ENCODE results near the gene ZNF385C.

ZNF385C gene

GRCh38 chr17:42041619-42042018 is 56.7 kb downstream of the ZNF385C start:
- no peak for DNase-seq (ENCODE audit: insufficient read length, low spot score)
- TF ChIP-seq, protein P1, sequence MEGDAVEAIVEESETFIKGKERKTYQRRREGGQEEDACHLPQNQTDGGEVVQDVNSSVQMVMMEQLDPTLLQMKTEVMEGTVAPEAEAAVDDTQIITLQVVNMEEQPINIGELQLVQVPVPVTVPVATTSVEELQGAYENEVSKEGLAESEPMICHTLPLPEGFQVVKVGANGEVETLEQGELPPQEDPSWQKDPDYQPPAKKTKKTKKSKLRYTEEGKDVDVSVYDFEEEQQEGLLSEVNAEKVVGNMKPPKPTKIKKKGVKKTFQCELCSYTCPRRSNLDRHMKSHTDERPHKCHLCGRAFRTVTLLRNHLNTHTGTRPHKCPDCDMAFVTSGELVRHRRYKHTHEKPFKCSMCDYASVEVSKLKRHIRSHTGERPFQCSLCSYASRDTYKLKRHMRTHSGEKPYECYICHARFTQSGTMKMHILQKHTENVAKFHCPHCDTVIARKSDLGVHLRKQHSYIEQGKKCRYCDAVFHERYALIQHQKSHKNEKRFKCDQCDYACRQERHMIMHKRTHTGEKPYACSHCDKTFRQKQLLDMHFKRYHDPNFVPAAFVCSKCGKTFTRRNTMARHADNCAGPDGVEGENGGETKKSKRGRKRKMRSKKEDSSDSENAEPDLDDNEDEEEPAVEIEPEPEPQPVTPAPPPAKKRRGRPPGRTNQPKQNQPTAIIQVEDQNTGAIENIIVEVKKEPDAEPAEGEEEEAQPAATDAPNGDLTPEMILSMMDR (IDR thresholded peaks at IDR 0.05; ENCODE audit: insufficient read depth, missing control alignments): no peak
- FAIRE-seq: no peak

DNA sequence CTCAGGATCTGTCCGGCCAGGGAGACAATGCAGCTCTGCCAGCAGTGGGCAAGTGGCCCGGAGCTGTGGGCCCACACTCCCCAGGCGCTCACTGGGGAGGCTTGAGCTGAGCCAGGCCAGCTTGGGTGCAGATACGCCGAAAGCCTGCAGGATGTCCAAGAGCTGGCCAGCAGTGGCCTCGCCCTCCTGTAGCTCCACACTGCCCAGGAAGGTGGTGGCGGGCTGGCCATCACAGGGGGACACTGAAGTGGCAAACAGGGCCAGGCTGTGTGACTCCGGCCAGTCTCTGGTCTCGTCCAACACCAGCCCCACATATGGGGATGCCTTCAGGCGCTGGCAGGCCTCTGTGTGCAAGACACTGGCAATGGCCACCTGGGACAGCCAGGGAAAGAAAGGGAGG is 57.5 kb downstream of the ZNF385C start:
- TF ChIP-seq, protein P1 (IDR thresholded peaks at IDR 0.05; ENCODE audit: insufficient read depth, missing control alignments): no peak
- no peak for DNase-seq (ENCODE audit: insufficient read length, low spot score)

DNA sequence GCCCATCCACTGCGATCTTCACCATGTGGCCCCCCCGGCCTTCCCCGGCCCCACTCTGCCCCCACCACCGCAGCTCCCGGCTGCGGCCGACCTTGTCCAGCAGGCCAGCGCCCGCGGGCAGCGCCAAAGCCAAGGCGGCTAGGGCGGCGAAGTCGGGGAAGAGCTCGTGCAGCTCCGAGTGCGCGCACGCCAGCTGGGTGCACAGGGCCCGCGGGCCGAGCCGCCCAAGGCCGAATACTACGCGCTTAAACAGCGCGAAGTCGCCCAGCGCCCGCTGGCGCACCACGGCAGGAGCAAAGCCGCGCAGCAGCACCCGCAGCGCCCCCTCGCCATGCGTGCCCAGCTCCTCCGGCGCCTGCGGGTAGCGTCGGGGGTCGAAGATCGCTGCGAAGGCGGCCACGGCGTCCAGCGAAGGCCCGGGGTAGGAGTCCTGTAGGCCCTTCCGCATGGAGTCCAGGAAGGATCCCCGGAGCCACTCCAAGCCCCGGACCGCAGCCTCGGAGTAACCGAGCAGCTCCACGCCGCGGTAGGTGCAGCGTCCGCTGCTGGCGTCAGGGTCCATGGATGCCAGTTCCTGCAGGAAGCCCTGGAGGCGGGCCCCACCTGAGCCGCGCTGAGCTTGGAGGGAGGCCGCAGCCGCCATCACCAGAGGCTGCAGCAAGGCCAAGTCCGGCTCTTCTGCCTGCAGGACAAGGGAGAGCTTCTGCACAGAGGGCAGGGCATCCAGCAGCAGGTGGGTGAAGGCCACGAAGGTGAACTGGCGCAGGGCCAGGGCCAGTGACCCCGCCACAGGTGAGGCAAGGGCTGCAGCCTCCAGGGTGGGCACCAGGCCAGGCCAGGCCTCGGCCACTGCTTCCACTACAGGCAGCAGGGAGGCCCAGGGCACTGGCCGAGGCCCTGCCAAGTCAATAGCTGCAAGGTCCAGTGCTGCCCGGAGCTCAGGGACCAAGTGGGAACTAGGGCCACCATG is 58.2 kb downstream of the ZNF385C start:
- FAIRE-seq: no peak
- TF ChIP-seq, protein P1 (IDR thresholded peaks at IDR 0.05; ENCODE audit: insufficient read depth, missing control alignments): no peak
- no peak for DNase-seq (ENCODE audit: insufficient read length, low spot score)

More for the DNA sequence above, 57.5 kb downstream of the ZNF385C start:
- FAIRE-seq: no peak

- TF ChIP-seq, protein P1 (IDR thresholded peaks at IDR 0.05; ENCODE audit: insufficient read depth, missing control alignments): no peak
- FAIRE-seq (no peak), DNase-seq (ENCODE audit: insufficient read length, low spot score) (no peak)
Observed at GRCh38 chr17:42038221-42038973, 59.9 kb downstream of the ZNF385C start.

- TF ChIP-seq, protein P1 (IDR thresholded peaks at IDR 0.05; ENCODE audit: insufficient read depth, missing control alignments): no peak
- DNase-seq (ENCODE audit: insufficient read length, low spot score) (no peak), FAIRE-seq (no peak)
Observed at GRCh38 chr17:42034059-42034458, 64.2 kb downstream of the ZNF385C start.

GRCh38 chr17:42031584-42031983 is 66.7 kb downstream of the ZNF385C start:
- no peak for FAIRE-seq
- TF ChIP-seq, protein P1 (IDR thresholded peaks at IDR 0.05; ENCODE audit: insufficient read depth, missing control alignments): no peak
- DNase-seq (ENCODE audit: insufficient read length, low spot score): no peak

All from D721Med (cell line).